Measurements from ENCODE around the gene GMCL1.

- TF ChIP-seq CTCF (IDR thresholded peaks at IDR 0.05) (no peak), POLR2A (IDR thresholded peaks at IDR 0.05) (no peak)
Measured at GRCh38 chr2:69926849-69927515, 97.5 kb downstream of the GMCL1 start.
